Mucosa of descending colon (tissue), 3 donors: ENCODE measurements around the gene ARHGEF10L. TPM values are rescaled to one million over a fixed set of nuclear protein-coding genes. Genes with fewer than 3 reads are reported as not detected.
A peak's percentile ranks its signal among the peaks of the same experiment; 100 is the strongest.

Source experiments
- ATAC-seq: fragments of 200-7000 bp; cut with Tn5 transposase; one replicate; pipeline ENCODE4 v1.9.1; 2020; ENCODE audit warnings: mild to moderate bottlenecking, moderate library complexity
- DNase-seq, 3 donors: peaks; one replicate each; pipeline ENCODE4 v3.0.0-alpha.2; 2020
- H3K36me3 ChIP-seq: fragments of 200-600 bp; one replicate; pipeline ENCODE4 v1.8.0; 2021; ENCODE audit warnings: low read depth, mild to moderate bottlenecking
- H3K4me1 ChIP-seq: fragments of 200-600 bp; one replicate; pipeline ENCODE4 v1.8.0; 2021; ENCODE audit warnings: low read depth, mild to moderate bottlenecking
- H3K4me3 ChIP-seq: fragments of 200-600 bp; one replicate; pipeline ENCODE4 v1.8.0; 2021; ENCODE audit warnings: mild to moderate bottlenecking
- H3K9me3 ChIP-seq: fragments of 200-600 bp; one replicate; pipeline ENCODE4 v1.8.0; 2021; ENCODE audit warnings: mild to moderate bottlenecking
- CTCF ChIP-seq: fragments of 200-600 bp; IDR thresholded peaks from one replicate; pipeline ENCODE4 v1.8.0; 2022; ENCODE audit warnings: antibody characterized with exemption, mild to moderate bottlenecking
- intact Hi-C, 2 donors: fragments of 100-400 bp; cut with DNase I in 1 of 2; cut with micrococcal nuclease in 1 of 2; formaldehyde crosslinking; loops; one replicate each; pipeline versions ENCODE4 v1.11.0 to v1.11.1; 2022; cut with DNase I, micrococcal nuclease
- total RNA-seq, 3 donors: library from RNA; stranded (reverse); fragmentation: NEBNext Ultra II Directional in 2 of 3; extraction: Animal tissue kit (Norgen Biotek cat#: 25700) in 2 of 3; gene quantifications; one replicate each; pipeline versions ENCODE4 v1.2.1 to v1.2.4, GENCODE V29; 2021 to 2023
- donor health status: DM: no; HTN: no; CAD: no; lungs with moderate emphysema.
- donor health status: DM: no; HTN: no; CAD: no.
- donor health status: DM: no; HTN: yes; CAD: no.

Gene ARHGEF10L
- total RNA-seq, 3 donors from 2014 or later: 87.6 to 146 (median 144) TPM

- Histone ChIP-seq H3K4me3 (no peak overlapping the region), H3K36me3 (no peaks in the 10 kb centered on the region), H3K9me3 (no peaks in the 10 kb centered on the region), H3K4me1 (peaks cover 53% of the 10 kb centered on the region)
- intact Hi-C loops: loop anchor here in 1 of 2 donors (10.0 kb wide), 1 partner anchor 55 kb away; no protein-coding TSS in a partner anchor
- no peak for TF ChIP-seq CTCF
- DNase-seq: peak in 1 of 3 donors; percentile 49
- no peak for ATAC-seq
Observed at GRCh38 chr1:17599954-17600300, 60.4 kb downstream of the ARHGEF10L start.

- intact Hi-C loops: no loop called here
- H3K9me3 ChIP-seq: no peaks in the 10 kb centered on the region
- H3K4me1 ChIP-seq: peaks cover 49% of the 10 kb centered on the region
- no peak for ATAC-seq
- H3K4me3 ChIP-seq: no peak overlapping the region
- no peak for TF ChIP-seq CTCF
- DNase-seq: no peak
- H3K36me3 ChIP-seq: no peaks in the 10 kb centered on the region
Observed at GRCh38 chr1:17600321-17600720, 60.8 kb downstream of the ARHGEF10L start.

GRCh38 chr1:17601643-17602382 lies 62.3 kb downstream of the ARHGEF10L start:
- H3K9me3 ChIP-seq: no peaks in the 10 kb centered on the region
- no peak overlapping the region for H3K4me3 ChIP-seq
- ATAC-seq (no peak), DNase-seq (no peak)
- no peaks in the 10 kb centered on the region for H3K36me3 ChIP-seq
- H3K4me1 ChIP-seq: peaks cover 36% of the 10 kb centered on the region
- intact Hi-C loops: loop anchor here in 1 of 2 donors (2.0 kb wide), 1 partner anchor 97 kb away; no protein-coding TSS in a partner anchor
- TF ChIP-seq CTCF: no peak

GRCh38 chr1:17603091-17603841 lies 63.8 kb downstream of the ARHGEF10L start:
- H3K9me3 ChIP-seq: no peaks in the 10 kb centered on the region
- ATAC-seq: peak; percentile 63
- TF ChIP-seq CTCF: no peak
- no peak overlapping the region for H3K4me3 ChIP-seq
- peak; percentile 63 to 71 (median 66) for DNase-seq
- peaks cover 2% of the 10 kb centered on the region for H3K36me3 ChIP-seq
- peaks cover 28% of the 10 kb centered on the region for H3K4me1 ChIP-seq
- intact Hi-C loops: loop anchor here in 1 of 2 donors (2.0 kb wide), 1 partner anchor 98 kb away; no protein-coding TSS in a partner anchor

GRCh38 chr1:17605582-17606344 lies 66.3 kb downstream of the ARHGEF10L start:
- H3K4me3 ChIP-seq: no peak overlapping the region
- H3K4me1 ChIP-seq: peaks cover 13% of the 10 kb centered on the region
- ATAC-seq (no peak), DNase-seq (peak in 1 of 3 donors; percentile 50)
- no peaks in the 10 kb centered on the region for H3K9me3 ChIP-seq
- intact Hi-C loops: loop anchor here in 1 of 2 donors (5.0 kb wide), 1 partner anchor 103 kb away; no protein-coding TSS in a partner anchor
- no peak for TF ChIP-seq CTCF
- peaks cover 2% of the 10 kb centered on the region for H3K36me3 ChIP-seq
